ENCODE data around the gene MSRB3. TPM values are rescaled to one million over a fixed set of nuclear protein-coding genes. Genes with fewer than 3 reads are reported as not detected.
"Not testable (repeated sequence)": the region's sequence is repeated elsewhere in the genome, so short reads cannot be mapped to it uniquely, and the experiment has no call there.

The MSRB3 gene
- polyA plus RNA-seq, 1 donor (not counting 4 experiments of a cell fraction or from before 2014, with no cell fraction given), result 12.3 TPM

DNA sequence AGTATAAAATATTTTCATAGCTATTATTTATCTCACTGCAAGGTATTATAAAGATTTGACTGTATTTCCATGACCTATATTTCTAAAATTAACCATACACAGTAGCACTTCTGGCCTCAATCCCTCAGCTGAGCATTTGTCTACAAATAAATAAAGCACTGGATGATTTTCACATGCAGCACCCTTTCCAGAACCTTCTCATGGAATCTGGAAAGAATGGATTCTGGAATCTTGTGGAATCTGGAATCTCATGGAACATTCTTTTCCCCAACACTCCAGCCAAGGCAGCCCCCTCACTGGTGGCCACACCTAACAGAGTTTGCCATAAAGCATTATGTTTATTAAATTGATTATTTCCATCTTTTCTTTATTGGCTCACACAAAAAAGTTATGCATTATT, 199.2 kb downstream of the MSRB3 start:
- TF ChIP-seq EZH2 (IDR thresholded peaks at IDR 0.05; ENCODE audit: low read length), result no peak
- TF ChIP-seq, protein P1, sequence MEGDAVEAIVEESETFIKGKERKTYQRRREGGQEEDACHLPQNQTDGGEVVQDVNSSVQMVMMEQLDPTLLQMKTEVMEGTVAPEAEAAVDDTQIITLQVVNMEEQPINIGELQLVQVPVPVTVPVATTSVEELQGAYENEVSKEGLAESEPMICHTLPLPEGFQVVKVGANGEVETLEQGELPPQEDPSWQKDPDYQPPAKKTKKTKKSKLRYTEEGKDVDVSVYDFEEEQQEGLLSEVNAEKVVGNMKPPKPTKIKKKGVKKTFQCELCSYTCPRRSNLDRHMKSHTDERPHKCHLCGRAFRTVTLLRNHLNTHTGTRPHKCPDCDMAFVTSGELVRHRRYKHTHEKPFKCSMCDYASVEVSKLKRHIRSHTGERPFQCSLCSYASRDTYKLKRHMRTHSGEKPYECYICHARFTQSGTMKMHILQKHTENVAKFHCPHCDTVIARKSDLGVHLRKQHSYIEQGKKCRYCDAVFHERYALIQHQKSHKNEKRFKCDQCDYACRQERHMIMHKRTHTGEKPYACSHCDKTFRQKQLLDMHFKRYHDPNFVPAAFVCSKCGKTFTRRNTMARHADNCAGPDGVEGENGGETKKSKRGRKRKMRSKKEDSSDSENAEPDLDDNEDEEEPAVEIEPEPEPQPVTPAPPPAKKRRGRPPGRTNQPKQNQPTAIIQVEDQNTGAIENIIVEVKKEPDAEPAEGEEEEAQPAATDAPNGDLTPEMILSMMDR (optimal IDR thresholded peaks at IDR 0.05 in 1 of 3, IDR thresholded peaks at IDR 0.05 in 1 of 3, conservative IDR thresholded peaks at IDR 0.05 in 1 of 3; ENCODE audit: extremely low read depth in 1 of 3, insufficient read depth in 2 of 3, low read length in 3 of 3), result no peak
- Histone ChIP-seq H3K4me3 (ENCODE audit: control insufficient read depth in 2 of 3, extremely low read depth in 1 of 3, insufficient read depth in 2 of 3, low read depth in 1 of 3, low read length in 3 of 3) (no peak overlapping the region), H3K9ac (ENCODE audit: control insufficient read depth, extremely low read depth, insufficient read depth, low read length) (no peak overlapping the region), H3K4me1 (ENCODE audit: control insufficient read depth, extremely low read depth, insufficient read depth, low read length) (no peaks in the 10 kb centered on the region), H3K27me3 (ENCODE audit: control insufficient read depth, extremely low read depth, insufficient read depth, low read length) (no peaks in the 10 kb centered on the region), H3K36me3 (ENCODE audit: control insufficient read depth in 2 of 2, extremely low read depth in 1 of 2, insufficient read depth in 2 of 2, low read length in 2 of 2) (no peaks in the 10 kb centered on the region), H3K9me1 (ENCODE audit: control insufficient read depth, extremely low read depth, insufficient read depth, low read length) (no peaks in the 10 kb centered on the region), H3K27ac (ENCODE audit: control insufficient read depth, insufficient read depth, low read length) (no peak overlapping the region), H3K9me3 (ENCODE audit: control insufficient read depth, low read depth, low read length) (no peaks in the 10 kb centered on the region), H4K20me1 (ENCODE audit: control insufficient read depth, extremely low read depth, insufficient read depth, low read length) (no peaks in the 10 kb centered on the region), H3K4me2 (ENCODE audit: control insufficient read depth, extremely low read depth, insufficient read depth, low read depth, low read length) (no peak overlapping the region), H3K79me2 (ENCODE audit: control insufficient read depth, insufficient read depth, low read length) (no peaks in the 10 kb centered on the region), H2AFZ (ENCODE audit: control insufficient read depth, low read length) (no peak overlapping the region)
- DNase-seq (ENCODE audit: low read depth, low spot score) (no peak), FAIRE-seq (no peak)
- dilution Hi-C loops (cut with MboI; ENCODE audit: extremely low pct_ligation_motif_present, low sequenced_read_pairs), result no loop called here

DNA sequence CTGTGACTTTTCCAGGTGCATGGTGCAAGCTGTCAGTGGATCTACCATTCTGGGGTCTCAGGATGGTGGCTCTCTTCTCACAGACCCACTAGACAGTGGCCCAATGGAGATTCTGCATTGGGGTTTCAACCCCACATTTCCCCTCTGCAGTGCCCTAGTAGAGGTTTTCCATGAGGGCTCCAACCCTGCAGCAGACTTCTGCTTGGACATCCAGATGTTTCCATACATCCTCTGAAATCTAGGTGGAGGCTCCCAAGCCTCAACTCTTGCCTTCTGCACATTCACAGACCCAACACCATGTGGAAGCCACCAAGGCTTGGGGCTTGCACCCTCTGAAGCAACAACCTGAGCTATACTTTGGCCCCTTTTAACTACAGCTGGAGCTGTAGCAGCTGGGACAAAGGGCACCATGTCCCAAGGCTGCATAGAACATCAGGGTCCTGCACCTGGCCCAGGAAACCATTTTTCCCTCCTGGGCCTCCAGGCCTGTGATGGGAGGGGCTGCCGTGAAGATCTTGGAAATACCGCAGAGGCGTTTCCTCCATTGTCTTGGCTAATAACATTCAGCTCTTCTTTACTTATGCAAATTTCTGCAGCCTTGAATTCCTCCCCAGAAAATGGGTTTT, 205.5 kb downstream of the MSRB3 start:
- H3K9me1 ChIP-seq (ENCODE audit: control insufficient read depth, extremely low read depth, insufficient read depth, low read length); H3K4me2 ChIP-seq (ENCODE audit: control insufficient read depth, extremely low read depth, insufficient read depth, low read depth, low read length); H2AFZ ChIP-seq (ENCODE audit: control insufficient read depth, low read length); H3K36me3 ChIP-seq (ENCODE audit: control insufficient read depth in 2 of 2, extremely low read depth in 1 of 2, insufficient read depth in 2 of 2, low read length in 2 of 2); dilution Hi-C loops (cut with MboI; ENCODE audit: extremely low pct_ligation_motif_present, low sequenced_read_pairs); H3K4me3 ChIP-seq (ENCODE audit: control insufficient read depth in 2 of 3, extremely low read depth in 1 of 3, insufficient read depth in 2 of 3, low read depth in 1 of 3, low read length in 3 of 3); H3K9me3 ChIP-seq (ENCODE audit: control insufficient read depth, low read depth, low read length); H3K4me1 ChIP-seq (ENCODE audit: control insufficient read depth, extremely low read depth, insufficient read depth, low read length); H3K27ac ChIP-seq (ENCODE audit: control insufficient read depth, insufficient read depth, low read length); FAIRE-seq; H3K79me2 ChIP-seq (ENCODE audit: control insufficient read depth, insufficient read depth, low read length); H4K20me1 ChIP-seq (ENCODE audit: control insufficient read depth, extremely low read depth, insufficient read depth, low read length); H3K27me3 ChIP-seq (ENCODE audit: control insufficient read depth, extremely low read depth, insufficient read depth, low read length); H3K9ac ChIP-seq (ENCODE audit: control insufficient read depth, extremely low read depth, insufficient read depth, low read length); DNase-seq (ENCODE audit: low read depth, low spot score): not testable (repeated sequence)

DNA sequence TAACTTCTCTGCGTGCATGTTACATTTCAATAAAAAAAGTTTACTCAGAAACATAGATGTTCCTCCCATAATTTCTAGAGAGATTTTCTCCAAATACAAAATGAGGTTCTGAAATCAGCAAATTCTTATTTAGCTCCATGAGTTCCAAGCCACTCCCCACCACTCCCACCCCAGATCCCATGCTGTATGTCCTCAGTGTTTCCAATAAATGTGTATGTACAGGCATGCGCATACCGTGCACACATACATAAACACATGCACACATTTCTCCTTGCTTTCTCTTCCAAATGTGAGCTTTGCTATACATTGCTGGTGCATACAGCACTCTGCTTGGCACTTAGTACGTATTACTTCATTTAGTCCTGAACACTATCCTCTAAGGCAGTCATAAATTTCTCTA, 209.7 kb downstream of the MSRB3 start:
- dilution Hi-C loops (cut with MboI; ENCODE audit: extremely low pct_ligation_motif_present, low sequenced_read_pairs), result no loop called here
- Histone ChIP-seq H3K27me3 (ENCODE audit: control insufficient read depth, extremely low read depth, insufficient read depth, low read length) (no peaks in the 10 kb centered on the region), H3K4me1 (ENCODE audit: control insufficient read depth, extremely low read depth, insufficient read depth, low read length) (peaks cover 6% of the 10 kb centered on the region), H3K9me3 (ENCODE audit: control insufficient read depth, low read depth, low read length) (peaks cover 5% of the 10 kb centered on the region), H3K4me2 (ENCODE audit: control insufficient read depth, extremely low read depth, insufficient read depth, low read depth, low read length) (no peak overlapping the region), H3K4me3 (ENCODE audit: control insufficient read depth in 2 of 3, extremely low read depth in 1 of 3, insufficient read depth in 2 of 3, low read depth in 1 of 3, low read length in 3 of 3) (no peak overlapping the region), H3K9me1 (ENCODE audit: control insufficient read depth, extremely low read depth, insufficient read depth, low read length) (no peaks in the 10 kb centered on the region), H3K79me2 (ENCODE audit: control insufficient read depth, insufficient read depth, low read length) (no peaks in the 10 kb centered on the region), H3K9ac (ENCODE audit: control insufficient read depth, extremely low read depth, insufficient read depth, low read length) (no peak overlapping the region), H4K20me1 (ENCODE audit: control insufficient read depth, extremely low read depth, insufficient read depth, low read length) (no peaks in the 10 kb centered on the region), H3K36me3 (ENCODE audit: control insufficient read depth in 2 of 2, extremely low read depth in 1 of 2, insufficient read depth in 2 of 2, low read length in 2 of 2) (no peaks in the 10 kb centered on the region), H2AFZ (ENCODE audit: control insufficient read depth, low read length) (no peak overlapping the region), H3K27ac (ENCODE audit: control insufficient read depth, insufficient read depth, low read length) (no peak overlapping the region)
- TF ChIP-seq EZH2 (IDR thresholded peaks at IDR 0.05; ENCODE audit: low read length), result no peak
- TF ChIP-seq, protein P1 (optimal IDR thresholded peaks at IDR 0.05 in 1 of 3, IDR thresholded peaks at IDR 0.05 in 1 of 3, conservative IDR thresholded peaks at IDR 0.05 in 1 of 3; ENCODE audit: extremely low read depth in 1 of 3, insufficient read depth in 2 of 3, low read length in 3 of 3), result no peak
- FAIRE-seq, result no peak
- DNase-seq (ENCODE audit: low read depth, low spot score), result no peak
